ENCODE results near the gene PLPPR3.

Gene PLPPR3

DNA sequence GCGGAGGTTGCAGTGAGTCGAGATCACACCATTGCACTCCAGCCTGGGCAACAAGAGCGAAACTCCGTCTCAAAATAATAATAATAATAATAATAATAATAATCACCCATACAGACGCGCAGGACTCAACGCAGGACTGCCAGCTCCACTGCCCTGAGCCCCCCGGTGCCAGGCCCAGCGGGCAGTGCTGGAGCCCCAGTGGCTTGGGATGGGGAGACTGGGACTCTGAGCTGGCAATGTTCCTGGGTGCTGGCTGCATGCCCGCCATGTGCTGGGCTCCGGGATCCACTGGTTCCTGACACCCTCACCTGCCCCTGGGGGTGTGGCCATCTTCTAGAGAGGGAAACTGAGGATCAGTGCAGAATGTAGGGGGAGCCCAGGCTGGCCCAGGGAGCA lies 5.6 kb upstream of the PLPPR3 start:
- H3K27me3 ChIP-seq (ENCODE audit: insufficient read depth, poor library complexity, severe bottlenecking), result no peaks in the 10 kb centered on the region
- no peak for DNase-seq (ENCODE audit: low read depth in 1 of 2, low spot score in 1 of 2)
- peak overlapping the region; percentile 63 for H3K4me3 ChIP-seq (replicated peaks; ENCODE audit: insufficient read depth, low read length)
- TF ChIP-seq POLR2AphosphoS5 (IDR thresholded peaks at IDR 0.05; ENCODE audit: low read depth) (no peak), SPI1 (IDR thresholded peaks at IDR 0.05; ENCODE audit: borderline replicate concordance, low read depth) (no peak), GABPA (IDR thresholded peaks at IDR 0.05; ENCODE audit: low read depth) (no peak)
- TF ChIP-seq, protein P1, sequence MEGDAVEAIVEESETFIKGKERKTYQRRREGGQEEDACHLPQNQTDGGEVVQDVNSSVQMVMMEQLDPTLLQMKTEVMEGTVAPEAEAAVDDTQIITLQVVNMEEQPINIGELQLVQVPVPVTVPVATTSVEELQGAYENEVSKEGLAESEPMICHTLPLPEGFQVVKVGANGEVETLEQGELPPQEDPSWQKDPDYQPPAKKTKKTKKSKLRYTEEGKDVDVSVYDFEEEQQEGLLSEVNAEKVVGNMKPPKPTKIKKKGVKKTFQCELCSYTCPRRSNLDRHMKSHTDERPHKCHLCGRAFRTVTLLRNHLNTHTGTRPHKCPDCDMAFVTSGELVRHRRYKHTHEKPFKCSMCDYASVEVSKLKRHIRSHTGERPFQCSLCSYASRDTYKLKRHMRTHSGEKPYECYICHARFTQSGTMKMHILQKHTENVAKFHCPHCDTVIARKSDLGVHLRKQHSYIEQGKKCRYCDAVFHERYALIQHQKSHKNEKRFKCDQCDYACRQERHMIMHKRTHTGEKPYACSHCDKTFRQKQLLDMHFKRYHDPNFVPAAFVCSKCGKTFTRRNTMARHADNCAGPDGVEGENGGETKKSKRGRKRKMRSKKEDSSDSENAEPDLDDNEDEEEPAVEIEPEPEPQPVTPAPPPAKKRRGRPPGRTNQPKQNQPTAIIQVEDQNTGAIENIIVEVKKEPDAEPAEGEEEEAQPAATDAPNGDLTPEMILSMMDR (IDR thresholded peaks at IDR 0.05; ENCODE audit: insufficient read depth, low read length), result no peak
- TF ChIP-seq, protein P2, sequence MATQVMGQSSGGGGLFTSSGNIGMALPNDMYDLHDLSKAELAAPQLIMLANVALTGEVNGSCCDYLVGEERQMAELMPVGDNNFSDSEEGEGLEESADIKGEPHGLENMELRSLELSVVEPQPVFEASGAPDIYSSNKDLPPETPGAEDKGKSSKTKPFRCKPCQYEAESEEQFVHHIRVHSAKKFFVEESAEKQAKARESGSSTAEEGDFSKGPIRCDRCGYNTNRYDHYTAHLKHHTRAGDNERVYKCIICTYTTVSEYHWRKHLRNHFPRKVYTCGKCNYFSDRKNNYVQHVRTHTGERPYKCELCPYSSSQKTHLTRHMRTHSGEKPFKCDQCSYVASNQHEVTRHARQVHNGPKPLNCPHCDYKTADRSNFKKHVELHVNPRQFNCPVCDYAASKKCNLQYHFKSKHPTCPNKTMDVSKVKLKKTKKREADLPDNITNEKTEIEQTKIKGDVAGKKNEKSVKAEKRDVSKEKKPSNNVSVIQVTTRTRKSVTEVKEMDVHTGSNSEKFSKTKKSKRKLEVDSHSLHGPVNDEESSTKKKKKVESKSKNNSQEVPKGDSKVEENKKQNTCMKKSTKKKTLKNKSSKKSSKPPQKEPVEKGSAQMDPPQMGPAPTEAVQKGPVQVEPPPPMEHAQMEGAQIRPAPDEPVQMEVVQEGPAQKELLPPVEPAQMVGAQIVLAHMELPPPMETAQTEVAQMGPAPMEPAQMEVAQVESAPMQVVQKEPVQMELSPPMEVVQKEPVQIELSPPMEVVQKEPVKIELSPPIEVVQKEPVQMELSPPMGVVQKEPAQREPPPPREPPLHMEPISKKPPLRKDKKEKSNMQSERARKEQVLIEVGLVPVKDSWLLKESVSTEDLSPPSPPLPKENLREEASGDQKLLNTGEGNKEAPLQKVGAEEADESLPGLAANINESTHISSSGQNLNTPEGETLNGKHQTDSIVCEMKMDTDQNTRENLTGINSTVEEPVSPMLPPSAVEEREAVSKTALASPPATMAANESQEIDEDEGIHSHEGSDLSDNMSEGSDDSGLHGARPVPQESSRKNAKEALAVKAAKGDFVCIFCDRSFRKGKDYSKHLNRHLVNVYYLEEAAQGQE (IDR thresholded peaks at IDR 0.05; ENCODE audit: insufficient replicate concordance, low read depth), result no peak
- peak overlapping the region; percentile 98 for H3K27ac ChIP-seq (replicated peaks)

DNA sequence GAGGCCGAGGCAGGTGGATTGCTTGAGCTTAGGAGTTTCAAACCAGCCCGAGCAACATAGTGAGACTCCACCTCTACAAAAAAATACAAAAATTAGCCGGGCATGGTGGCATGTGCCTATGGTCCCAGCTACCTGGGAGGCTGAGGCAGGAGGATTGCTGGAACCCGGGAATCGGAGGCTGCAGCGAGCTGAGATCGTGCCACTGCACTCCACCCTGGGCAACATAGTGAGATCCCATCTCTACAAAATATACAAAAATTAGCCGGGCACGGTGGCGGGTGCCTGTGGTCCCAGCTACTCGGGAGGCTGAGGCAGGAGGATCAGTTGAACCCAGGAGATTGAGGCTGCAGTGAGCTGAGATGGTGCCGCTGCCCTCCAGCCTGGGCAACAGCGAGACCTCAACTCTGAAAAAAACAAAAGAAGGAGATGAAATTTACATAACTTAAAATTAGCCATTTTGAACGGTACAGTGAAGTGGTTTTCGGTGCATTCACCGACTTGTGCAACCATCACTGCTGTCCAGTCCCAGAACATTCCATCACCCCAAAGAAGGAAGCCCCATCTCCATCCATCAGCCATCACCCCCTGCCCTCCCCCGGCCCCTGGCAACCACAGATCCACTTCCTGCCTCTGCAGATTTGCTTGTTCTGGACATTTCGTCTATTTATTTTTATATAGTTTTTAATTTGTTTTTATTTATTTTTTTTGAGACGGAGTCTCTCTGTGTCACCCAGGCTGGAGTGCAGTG lies 4.3 kb upstream of the PLPPR3 start:
- H3K4me3 ChIP-seq (replicated peaks; ENCODE audit: insufficient read depth, low read length), result no peak overlapping the region
- H3K27ac ChIP-seq (replicated peaks), result peak overlapping the region; percentile 98
- no peaks in the 10 kb centered on the region for H3K27me3 ChIP-seq (ENCODE audit: insufficient read depth, poor library complexity, severe bottlenecking)
- peak in 1 of 2 experiments; percentile 64 for DNase-seq (ENCODE audit: low read depth in 1 of 2, low spot score in 1 of 2)
- TF ChIP-seq POLR2AphosphoS5 (IDR thresholded peaks at IDR 0.05; ENCODE audit: low read depth), result peak; percentile 26; the same call in 1 of the 2 replicates
- TF ChIP-seq, protein P2 (IDR thresholded peaks at IDR 0.05; ENCODE audit: insufficient replicate concordance, low read depth), result no peak

DNA sequence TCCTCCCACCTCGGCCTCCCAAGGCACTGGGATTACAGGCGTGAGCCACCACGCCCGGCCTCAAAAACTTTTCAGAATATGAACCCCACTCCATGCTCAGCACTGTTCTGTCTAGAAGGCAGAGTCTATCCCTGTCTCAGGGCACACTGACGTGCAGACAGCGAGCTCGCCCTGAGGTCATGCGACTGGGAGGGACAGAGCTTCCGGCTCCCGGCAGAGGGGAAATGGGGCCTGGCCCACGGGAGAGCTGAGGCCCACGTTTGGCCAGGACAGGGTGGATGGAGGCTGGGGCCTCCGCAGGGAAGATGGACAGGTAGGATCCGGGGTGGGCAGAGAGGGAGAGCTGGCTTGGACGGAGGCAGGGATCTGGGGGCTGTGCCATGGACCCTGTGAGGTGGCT lies 3.1 kb upstream of the PLPPR3 start:
- H3K27me3 ChIP-seq (ENCODE audit: insufficient read depth, poor library complexity, severe bottlenecking), result no peaks in the 10 kb centered on the region
- H3K4me3 ChIP-seq (replicated peaks; ENCODE audit: insufficient read depth, low read length), result peak overlapping the region; percentile 35
- DNase-seq (ENCODE audit: low read depth in 1 of 2, low spot score in 1 of 2), result peak; percentile 85 to 87
- TF ChIP-seq POLR2AphosphoS5 (IDR thresholded peaks at IDR 0.05; ENCODE audit: low read depth), result peak; percentile 91
- TF ChIP-seq, protein P1 (IDR thresholded peaks at IDR 0.05; ENCODE audit: insufficient read depth, low read length), result no peak
- no peak for TF ChIP-seq GABPA (IDR thresholded peaks at IDR 0.05; ENCODE audit: low read depth)
- peak; percentile 46; the same call in 1 of the 2 replicates for TF ChIP-seq SPI1 (IDR thresholded peaks at IDR 0.05; ENCODE audit: borderline replicate concordance, low read depth)
- TF ChIP-seq, protein P2 (IDR thresholded peaks at IDR 0.05; ENCODE audit: insufficient replicate concordance, low read depth), result no peak
- H3K27ac ChIP-seq (replicated peaks), result peak overlapping the region; percentile 98
